DND-41 (cell line): Measurements from ENCODE around the gene RBM47.

ENCODE experiments used
- ATAC-seq: fragments of 200-7000 bp; cut with Tn5 transposase; 3 replicates; pipeline ENCODE4 v1.9.1; 2021; ENCODE audit warnings: low read depth; ENCODE audit not compliant: insufficient read depth
- DNase-seq: peaks from one replicate; pipeline ENCODE4 v3.0.0-alpha.2; 2020
- H2AFZ ChIP-seq: 2 replicates; pipeline ENCODE4 v1.6.0; 2012; ENCODE audit warnings: low read depth, low read length
- H3K27ac ChIP-seq: 2 replicates; pipeline ENCODE4 v1.5.1; 2012; ENCODE audit warnings: low read length, inconsistent platforms
- H3K27me3 ChIP-seq: fragments of 200-600 bp; sonication (generic); 2 replicates; pipeline ENCODE4 v1.6.0; 2012; ENCODE audit warnings: low read length, mild to moderate bottlenecking, inconsistent platforms; ENCODE audit not compliant: insufficient read depth, poor library complexity
- H3K36me3 ChIP-seq: 2 replicates; pipeline ENCODE4 v1.5.1; 2012; ENCODE audit warnings: low read length, inconsistent platforms; ENCODE audit not compliant: insufficient read depth
- H3K4me1 ChIP-seq: 2 replicates; pipeline ENCODE4 v1.5.1; 2012; ENCODE audit warnings: mild to moderate bottlenecking, low read length; ENCODE audit not compliant: insufficient read depth
- H3K4me2 ChIP-seq: 2 replicates; pipeline ENCODE4 v1.6.0; 2012; ENCODE audit warnings: mild to moderate bottlenecking, moderate library complexity, low read length, inconsistent platforms; ENCODE audit not compliant: insufficient read depth
- H3K4me3 ChIP-seq, 2 experiments: fragments of 200-600 bp in 1 of 2; shearing (Covaris generic) in 1 of 2; 2 replicates each; pipeline ENCODE4 v1.5.1; 2012 to 2016; ENCODE audit warnings: inconsistent platforms in 2 of 2, low read length in 2 of 2, mild to moderate bottlenecking in 2 of 2, low read depth in 1 of 2, moderate library complexity in 1 of 2
- H3K79me2 ChIP-seq: 2 replicates; pipeline ENCODE4 v1.6.0; 2012; ENCODE audit warnings: low read length, inconsistent platforms; ENCODE audit not compliant: insufficient read depth
- H3K9ac ChIP-seq: 2 replicates; pipeline ENCODE4 v1.6.0; 2012; ENCODE audit warnings: low read depth, mild to moderate bottlenecking, inconsistent platforms, low read length, moderate library complexity
- H3K9me3 ChIP-seq: 2 replicates; pipeline ENCODE4 v1.5.1; 2012; ENCODE audit warnings: low read length, moderate library complexity, mild to moderate bottlenecking, inconsistent platforms; ENCODE audit not compliant: insufficient read depth, severe bottlenecking
- H4K20me1 ChIP-seq: 2 replicates; pipeline ENCODE4 v1.6.0; 2012; ENCODE audit warnings: low read length; ENCODE audit not compliant: insufficient read depth
- EZH2 ChIP-seq: IDR thresholded peaks from 3 replicates; pipeline ENCODE4 v1.6.1; 2012; ENCODE audit warnings: borderline replicate concordance, low read depth, mild to moderate bottlenecking, moderate library complexity, low read length, inconsistent platforms; ENCODE audit not compliant: severe bottlenecking
- TF ChIP-seq, protein P1 (sequence below): IDR thresholded peaks from 2 replicates; pipeline ENCODE4 v1.5.1; 2012; ENCODE audit warnings: borderline replicate concordance, low read length, moderate library complexity, mild to moderate bottlenecking; ENCODE audit not compliant: poor library complexity, severe bottlenecking; ENCODE audit errors: extremely low read depth

RBM47 gene

DNA sequence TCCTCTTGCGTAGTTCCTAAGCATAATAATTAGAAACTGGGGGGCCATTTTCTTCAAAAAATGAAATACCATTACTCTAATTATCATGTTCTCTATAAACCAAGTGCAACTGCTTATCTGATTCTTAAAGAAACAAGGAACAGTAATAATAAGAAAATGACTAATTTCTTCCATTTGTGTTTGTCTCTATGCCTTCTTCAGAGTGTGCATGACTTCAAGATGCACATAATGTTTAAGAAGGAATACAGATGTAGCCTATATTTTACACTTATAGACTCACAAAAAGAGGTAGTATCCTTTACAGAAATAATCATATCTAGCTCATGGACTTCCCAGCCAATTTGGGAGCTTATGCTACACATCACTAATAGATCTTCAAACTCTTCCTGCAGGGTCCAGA is 162.9 kb downstream of the RBM47 start:
- Histone ChIP-seq H3K36me3 (no peaks in the 10 kb centered on the region), H3K9me3 (no peaks in the 10 kb centered on the region), H2AFZ (no peak overlapping the region), H3K27me3 (peaks cover 3% of the 10 kb centered on the region), H3K27ac (no peak overlapping the region), H3K4me3 (no peak overlapping the region), H3K4me1 (no peaks in the 10 kb centered on the region), H4K20me1 (no peaks in the 10 kb centered on the region), H3K4me2 (no peak overlapping the region), H3K9ac (no peak overlapping the region), H3K79me2 (no peaks in the 10 kb centered on the region)
- TF ChIP-seq, protein P1, sequence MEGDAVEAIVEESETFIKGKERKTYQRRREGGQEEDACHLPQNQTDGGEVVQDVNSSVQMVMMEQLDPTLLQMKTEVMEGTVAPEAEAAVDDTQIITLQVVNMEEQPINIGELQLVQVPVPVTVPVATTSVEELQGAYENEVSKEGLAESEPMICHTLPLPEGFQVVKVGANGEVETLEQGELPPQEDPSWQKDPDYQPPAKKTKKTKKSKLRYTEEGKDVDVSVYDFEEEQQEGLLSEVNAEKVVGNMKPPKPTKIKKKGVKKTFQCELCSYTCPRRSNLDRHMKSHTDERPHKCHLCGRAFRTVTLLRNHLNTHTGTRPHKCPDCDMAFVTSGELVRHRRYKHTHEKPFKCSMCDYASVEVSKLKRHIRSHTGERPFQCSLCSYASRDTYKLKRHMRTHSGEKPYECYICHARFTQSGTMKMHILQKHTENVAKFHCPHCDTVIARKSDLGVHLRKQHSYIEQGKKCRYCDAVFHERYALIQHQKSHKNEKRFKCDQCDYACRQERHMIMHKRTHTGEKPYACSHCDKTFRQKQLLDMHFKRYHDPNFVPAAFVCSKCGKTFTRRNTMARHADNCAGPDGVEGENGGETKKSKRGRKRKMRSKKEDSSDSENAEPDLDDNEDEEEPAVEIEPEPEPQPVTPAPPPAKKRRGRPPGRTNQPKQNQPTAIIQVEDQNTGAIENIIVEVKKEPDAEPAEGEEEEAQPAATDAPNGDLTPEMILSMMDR, result no peak
- no peak for TF ChIP-seq EZH2
- DNase-seq, result no peak
- ATAC-seq, result no peak

DNA sequence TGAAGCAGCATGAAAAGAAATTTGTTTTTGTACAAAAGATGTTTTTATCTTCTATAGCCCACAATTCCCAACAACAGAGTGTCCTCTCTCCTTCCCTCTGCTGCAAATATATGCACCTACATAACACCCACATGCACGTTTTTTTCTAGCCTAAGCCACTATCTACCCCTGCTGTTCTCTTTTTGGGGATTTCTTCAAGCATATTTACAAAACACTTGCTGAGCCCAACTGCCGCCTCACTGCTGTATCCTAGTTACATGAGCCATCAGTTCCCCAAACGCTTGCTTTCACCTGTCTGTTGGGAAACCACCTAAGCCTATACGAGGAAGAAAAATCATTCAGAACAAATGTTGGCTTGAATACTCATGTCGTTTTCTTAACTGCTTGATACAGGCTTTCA is 167.3 kb downstream of the RBM47 start:
- Histone ChIP-seq H3K4me1 (no peaks in the 10 kb centered on the region), H3K4me2 (no peak overlapping the region), H3K9ac (no peak overlapping the region), H4K20me1 (no peaks in the 10 kb centered on the region), H3K36me3 (no peaks in the 10 kb centered on the region), H3K27ac (no peak overlapping the region), H3K79me2 (no peaks in the 10 kb centered on the region), H3K9me3 (no peaks in the 10 kb centered on the region), H3K27me3 (no peaks in the 10 kb centered on the region), H3K4me3 (no peak overlapping the region), H2AFZ (no peak overlapping the region)
- ATAC-seq (no peak), DNase-seq (no peak)
- TF ChIP-seq, protein P1, result no peak
- TF ChIP-seq EZH2, result no peak

DNA sequence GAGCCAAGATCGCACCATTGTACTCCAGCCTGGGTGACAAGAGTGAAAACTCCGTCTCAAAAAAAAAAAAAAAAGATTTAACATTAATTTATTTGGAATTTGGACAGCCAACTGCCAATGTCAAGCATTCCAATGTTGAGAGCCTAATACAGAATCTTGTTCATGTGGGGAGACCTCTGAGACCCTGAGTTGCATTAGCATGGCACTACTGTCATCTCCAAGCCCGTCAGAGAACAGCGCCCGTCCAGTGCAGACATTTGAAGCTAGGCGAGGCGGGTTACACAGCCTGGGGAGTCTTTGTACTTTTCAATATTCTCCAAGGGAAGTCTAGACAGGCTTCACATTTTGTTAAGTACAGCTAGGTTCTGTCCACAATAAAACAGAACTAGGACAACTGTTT is 167.8 kb downstream of the RBM47 start:
- Histone ChIP-seq H3K9me3 (no peaks in the 10 kb centered on the region), H3K79me2 (no peaks in the 10 kb centered on the region), H3K36me3 (no peaks in the 10 kb centered on the region), H3K9ac (no peak overlapping the region), H3K4me1 (no peaks in the 10 kb centered on the region), H3K27ac (no peak overlapping the region), H3K27me3 (no peaks in the 10 kb centered on the region), H4K20me1 (no peaks in the 10 kb centered on the region), H2AFZ (no peak overlapping the region), H3K4me3 (no peak overlapping the region), H3K4me2 (no peak overlapping the region)
- no peak for TF ChIP-seq EZH2
- TF ChIP-seq, protein P1, result no peak
- no peak for DNase-seq
- ATAC-seq, result no peak

DNA sequence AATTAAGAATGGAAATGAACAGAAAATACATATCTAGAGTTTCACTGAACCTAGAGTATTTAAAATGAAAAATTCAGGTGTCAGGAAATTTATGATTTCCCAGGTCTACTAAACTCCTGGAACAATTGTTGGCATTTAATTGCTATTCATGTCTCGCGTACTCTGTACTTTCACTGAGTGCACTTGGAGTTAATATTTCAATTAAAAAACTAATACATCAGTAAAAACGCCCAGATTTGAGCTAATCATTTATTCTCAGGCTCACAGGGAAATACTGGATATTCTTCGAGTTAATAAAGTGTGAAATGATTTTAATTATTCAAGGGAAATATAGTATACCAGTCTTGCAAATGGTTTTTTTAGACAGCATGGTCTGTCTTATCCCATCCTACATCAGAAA is 168.6 kb downstream of the RBM47 start:
- no peaks in the 10 kb centered on the region for H4K20me1 ChIP-seq
- ATAC-seq, result no peak
- no peak overlapping the region for H2AFZ ChIP-seq
- no peaks in the 10 kb centered on the region for H3K79me2 ChIP-seq
- H3K27me3 ChIP-seq, result no peaks in the 10 kb centered on the region
- DNase-seq, result no peak
- no peak overlapping the region for H3K27ac ChIP-seq
- no peak overlapping the region for H3K9ac ChIP-seq
- no peaks in the 10 kb centered on the region for H3K36me3 ChIP-seq
- H3K4me1 ChIP-seq, result no peaks in the 10 kb centered on the region
- H3K4me2 ChIP-seq, result no peak overlapping the region
- no peaks in the 10 kb centered on the region for H3K9me3 ChIP-seq
- TF ChIP-seq, protein P1, result no peak
- no peak for TF ChIP-seq EZH2
- no peak overlapping the region for H3K4me3 ChIP-seq
